AG10803 (cell line): Measurements from ENCODE around the gene ENTREP3.
A peak's percentile ranks its signal among the peaks of the same experiment; 100 is the strongest.

Source experiments
- DNase-seq: peaks from one replicate; pipeline ENCODE4 v3.0.0; 2010; ENCODE audit warnings: low read depth
- H3K4me3 ChIP-seq: 2 replicates; pipeline ENCODE4 v1.5.1; 2011; ENCODE audit warnings: mild to moderate bottlenecking, low read length, control low read depth
- CTCF ChIP-seq: conservative IDR thresholded peaks from 2 replicates; pipeline ENCODE4 v1.5.1; 2011; ENCODE audit warnings: mild to moderate bottlenecking, low read length, control low read depth, inconsistent platforms

The ENTREP3 gene

GRCh38 chr1:155256058-155256852 is 972 bp upstream of the ENTREP3 start:
- DNase-seq = no peak
- TF ChIP-seq CTCF = no peak
- peak overlapping the region; percentile 80 for H3K4me3 ChIP-seq

GRCh38 chr1:155254714-155255242 is 505 bp downstream of the ENTREP3 start:
- DNase-seq = no peak
- TF ChIP-seq CTCF = no peak
- peak overlapping the region; percentile 80 for H3K4me3 ChIP-seq

GRCh38 chr1:155254228-155254713 is 1.0 kb downstream of the ENTREP3 start:
- DNase-seq = no peak
- no peak for TF ChIP-seq CTCF

GRCh38 chr1:155253797-155254196 is 1.5 kb downstream of the ENTREP3 start:
- peak overlapping the region; percentile 80 for H3K4me3 ChIP-seq
- no peak for DNase-seq
- no peak for TF ChIP-seq CTCF

More at GRCh38 chr1:155254228-155254713, 1.0 kb downstream of the ENTREP3 start:
- peak overlapping the region; percentile 80 for H3K4me3 ChIP-seq

GRCh38 chr1:155253208-155253607 is 2.1 kb downstream of the ENTREP3 start:
- peak overlapping the region; percentile 80 for H3K4me3 ChIP-seq
- no peak for TF ChIP-seq CTCF
- DNase-seq = no peak

GRCh38 chr1:155251566-155251965 is 3.7 kb downstream of the ENTREP3 start:
- TF ChIP-seq CTCF = no peak
- no peak overlapping the region for H3K4me3 ChIP-seq
- DNase-seq = no peak
